HG02938 (cell line): ENCODE data around the gene SLC22A2.
"Not testable (repeated sequence)": the region's sequence is repeated elsewhere in the genome, so short reads cannot be mapped to it uniquely, and the experiment has no call there.

Experiments
- ATAC-seq: cut with Tn5 transposase; IDR thresholded peaks from one replicate; pipeline ENCODE4 v1.9.1; 2021; ENCODE audit warnings: mild to moderate bottlenecking, moderate library complexity; ENCODE audit not compliant: unreplicated experiment

The SLC22A2 gene

DNA sequence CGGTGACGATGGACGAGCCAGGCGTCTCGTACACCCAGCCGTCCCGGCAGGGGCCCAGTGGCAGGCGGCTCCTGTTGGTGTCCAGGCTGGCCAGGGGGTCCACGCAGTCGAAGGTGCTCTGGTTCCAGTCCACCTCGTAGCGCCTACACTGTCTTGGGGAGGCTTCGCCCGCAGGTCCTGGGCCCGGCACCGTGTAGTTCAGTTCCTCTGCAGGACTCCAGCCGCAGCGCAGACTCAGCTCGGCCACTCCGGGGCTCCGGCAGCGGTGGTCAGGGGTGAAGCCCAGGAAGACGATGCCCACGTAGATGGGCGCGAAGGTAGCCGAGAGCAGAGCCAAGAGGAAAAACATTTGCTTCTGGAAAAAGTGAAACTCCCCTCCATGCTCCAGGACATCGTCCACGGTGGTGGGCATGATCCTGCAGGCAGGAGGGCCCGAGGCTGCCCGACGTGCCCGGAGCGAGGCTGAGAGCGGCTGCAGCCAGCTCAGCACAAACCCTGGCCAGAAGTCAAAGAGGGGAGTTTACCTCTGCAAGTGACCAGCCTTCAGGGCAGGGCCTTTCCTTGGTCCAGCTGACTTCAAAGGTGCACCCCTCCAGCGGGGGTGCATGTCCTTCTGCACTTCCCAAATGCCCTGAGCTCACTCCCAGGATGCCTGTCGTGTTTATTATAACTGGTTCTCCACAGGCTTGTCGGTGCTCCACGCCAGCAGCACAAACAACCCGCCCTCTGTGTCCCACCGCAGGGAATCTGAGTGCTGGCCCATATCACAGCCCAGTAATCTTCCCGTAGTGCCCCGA is at the start of gene SLC22A2:
SLC22A2 (minus strand) TSS at position 476 of the 797 bp plus-strand sequence; CDS start at position 412, 64 bp downstream.
- no peak for ATAC-seq

GRCh38 chr6:160305926-160306713 is 47.5 kb upstream of the SLC22A2 start:
- no peak for ATAC-seq

GRCh38 chr6:160303806-160304205 is 45.2 kb upstream of the SLC22A2 start:
- ATAC-seq = no peak

GRCh38 chr6:160302431-160303082 is 43.9 kb upstream of the SLC22A2 start:
- not testable (repeated sequence) for ATAC-seq

DNA sequence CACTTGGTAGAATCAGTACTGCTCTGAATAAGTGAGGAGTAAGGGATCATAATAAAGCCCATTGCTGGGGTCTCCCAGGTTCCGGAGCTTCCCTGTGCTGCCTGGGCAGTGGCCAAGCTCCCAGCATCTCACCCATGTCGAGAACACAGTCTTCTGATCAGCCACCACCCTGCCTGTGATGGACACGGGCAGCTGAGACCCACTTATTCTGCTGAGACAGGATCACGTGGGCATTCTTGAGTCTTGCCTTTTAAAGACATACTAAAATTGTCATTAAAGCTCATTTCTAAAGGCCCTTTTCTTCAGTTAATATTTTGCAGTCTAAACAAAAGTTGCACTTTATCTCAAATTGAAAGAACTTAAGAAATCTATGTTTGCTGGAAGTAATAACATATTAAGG is 42.7 kb upstream of the SLC22A2 start:
- ATAC-seq = no peak

DNA sequence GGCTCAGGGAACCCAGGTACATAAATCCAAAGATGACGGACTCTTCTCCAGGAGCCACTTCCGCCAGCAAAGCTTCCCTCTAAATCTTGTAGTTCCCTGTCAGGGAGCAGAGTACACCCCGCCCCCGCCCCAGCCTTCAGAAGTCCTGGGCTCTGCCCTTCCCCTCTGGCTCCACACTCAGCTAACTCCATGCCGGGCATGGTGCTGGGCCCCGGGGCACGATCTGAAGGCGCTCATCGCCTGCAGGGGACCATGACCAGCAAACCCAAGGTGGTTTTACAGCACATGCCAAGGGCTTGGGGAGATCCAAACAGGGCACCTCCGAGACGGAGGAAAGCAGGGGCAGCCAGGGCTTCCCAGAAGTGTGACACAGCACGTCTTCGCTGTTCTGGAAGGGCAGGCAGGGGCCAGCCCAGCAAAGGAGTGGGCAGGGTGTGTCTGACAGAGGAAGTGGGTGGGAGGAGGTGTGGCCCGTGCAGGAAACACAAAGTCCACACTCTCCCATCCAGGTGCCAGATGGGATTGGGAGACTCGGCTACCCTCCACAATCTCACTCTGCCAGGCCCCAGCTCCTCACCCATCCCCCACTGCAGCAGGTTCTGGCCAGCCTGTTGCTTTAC is 41.6 kb upstream of the SLC22A2 start:
- no peak for ATAC-seq

- no peak for ATAC-seq
Measured at GRCh38 chr6:160299559-160299958, 40.9 kb upstream of the SLC22A2 start.

- no peak for ATAC-seq
Measured at GRCh38 chr6:160298121-160298520, 39.5 kb upstream of the SLC22A2 start.

- ATAC-seq = no peak
Measured at GRCh38 chr6:160297310-160297709, 38.7 kb upstream of the SLC22A2 start.

GRCh38 chr6:160293844-160294243 is 35.2 kb upstream of the SLC22A2 start:
- ATAC-seq = no peak

GRCh38 chr6:160285541-160286105 is 27.0 kb upstream of the SLC22A2 start:
- ATAC-seq = no peak

GRCh38 chr6:160284575-160284974 is 26.0 kb upstream of the SLC22A2 start:
- no peak for ATAC-seq

DNA sequence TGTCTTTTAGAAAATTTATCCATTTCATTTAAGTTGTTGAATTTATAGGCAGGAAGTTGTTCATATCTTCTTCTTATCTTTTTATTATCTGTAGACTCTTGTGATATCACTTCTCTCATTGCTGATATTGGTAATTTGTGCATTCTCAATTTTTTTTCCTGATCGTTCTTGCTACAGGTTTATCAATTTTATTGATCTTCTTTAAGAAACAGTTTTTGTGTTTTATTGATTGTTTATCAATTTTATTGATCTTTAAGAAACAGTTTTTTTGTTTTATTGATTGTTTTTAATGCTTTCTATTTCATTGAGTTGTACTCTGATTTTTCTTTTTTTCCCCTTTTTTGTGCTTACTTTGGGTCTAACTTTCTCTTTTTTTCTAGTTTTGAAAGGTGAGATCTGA is 23.8 kb upstream of the SLC22A2 start:
- no peak for ATAC-seq

GRCh38 chr6:160279850-160280249 is 21.2 kb upstream of the SLC22A2 start:
- no peak for ATAC-seq

- no peak for ATAC-seq
Measured at GRCh38 chr6:160278786-160279310, 20.2 kb upstream of the SLC22A2 start.

DNA sequence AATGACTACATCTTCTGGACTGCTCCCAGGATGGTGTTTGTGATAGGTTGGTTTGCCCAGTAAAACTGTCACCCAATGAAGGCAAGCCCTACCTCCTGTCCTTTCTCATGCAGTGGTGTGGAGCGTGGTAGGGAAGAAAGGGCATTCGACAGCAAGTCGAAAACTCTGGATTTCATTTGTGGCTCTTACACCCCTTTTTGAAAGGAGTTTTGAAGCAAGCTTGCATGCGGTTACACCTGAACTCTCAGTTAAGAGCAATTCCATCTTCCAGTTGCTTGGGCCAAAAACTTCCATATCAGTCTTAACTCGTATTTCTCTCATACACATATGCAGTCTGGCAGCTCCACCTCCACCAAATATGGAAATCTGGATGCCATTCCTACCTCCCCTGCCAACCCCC is 19.7 kb upstream of the SLC22A2 start:
- no peak for ATAC-seq

DNA sequence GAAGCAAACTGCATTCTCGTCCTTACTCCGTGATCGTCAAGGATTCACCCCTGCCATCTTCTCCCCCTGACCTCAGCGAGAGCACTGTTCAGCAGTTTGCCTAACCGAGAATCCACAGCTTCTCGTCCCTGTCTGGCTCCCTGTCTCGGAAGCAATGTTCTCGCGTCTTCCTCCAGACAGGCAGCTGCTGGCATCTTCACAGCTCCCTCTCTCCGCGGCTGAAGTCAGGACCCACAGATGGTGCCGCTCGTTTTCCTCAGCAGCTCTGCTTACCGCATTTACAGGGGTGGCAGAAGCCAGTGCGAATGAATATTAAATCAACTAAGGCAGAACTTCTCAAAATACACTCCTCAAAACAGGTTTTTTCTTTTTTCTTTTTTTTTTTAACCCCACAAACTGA is 18.9 kb upstream of the SLC22A2 start:
- no peak for ATAC-seq

DNA sequence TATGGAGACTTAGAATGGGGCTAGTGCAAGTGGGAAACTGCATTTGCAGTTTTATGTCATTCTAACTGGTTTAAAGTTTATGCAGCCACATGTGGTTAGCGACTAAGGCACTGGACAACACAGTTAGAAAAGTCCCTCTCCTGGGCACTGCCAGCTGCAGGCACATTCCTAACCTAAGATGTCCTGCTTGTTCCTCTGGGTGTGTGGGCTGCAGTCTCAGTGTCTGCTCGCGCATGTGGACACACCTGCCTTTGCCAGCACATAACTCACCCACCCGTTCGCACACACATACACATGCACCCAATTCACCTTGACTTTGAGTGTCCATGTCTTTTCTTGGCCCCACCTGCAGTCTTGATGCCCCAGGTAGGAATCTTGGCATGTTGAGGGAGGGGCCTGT is 18.5 kb upstream of the SLC22A2 start:
- ATAC-seq = no peak

- ATAC-seq = no peak
Measured at GRCh38 chr6:160276126-160276525, 17.5 kb upstream of the SLC22A2 start.

GRCh38 chr6:160275511-160276003 is 16.9 kb upstream of the SLC22A2 start:
- ATAC-seq = no peak
